ENCODE measurements around the gene DNHD1. TPM values are rescaled to one million over a fixed set of nuclear protein-coding genes. Genes with fewer than 3 reads are reported as not detected.

The DNHD1 gene
- total RNA-seq, 1 donor from 2014 or later: 5.0 TPM

GRCh38 chr11:6476571-6476970 is 20.5 kb upstream of the DNHD1 start:
- no peaks in the 10 kb centered on the region for H3K27me3 ChIP-seq
- H3K9me3 Mint-ChIP-seq: no peaks in the 10 kb centered on the region
- no peak for DNase-seq (ENCODE audit: low spot score)
- H3K9ac ChIP-seq: no peak overlapping the region
- H3K9me3 ChIP-seq (ENCODE audit: low read depth): no peaks in the 10 kb centered on the region
- H3K4me1 ChIP-seq: peaks cover 12% of the 10 kb centered on the region
- H3K36me3 ChIP-seq: no peaks in the 10 kb centered on the region
- peaks cover 33% of the 10 kb centered on the region for H3F3A ChIP-seq (ENCODE audit: low read depth)
- no peak overlapping the region for H3K27ac ChIP-seq
- H3K4me3 Mint-ChIP-seq: no peak overlapping the region
- H3K4me2 ChIP-seq: no peak overlapping the region
- peaks cover 17% of the 10 kb centered on the region for H3K36me3 Mint-ChIP-seq
- H3K4me1 Mint-ChIP-seq: peaks cover 37% of the 10 kb centered on the region
- TF ChIP-seq EZH2phosphoT487 (IDR thresholded peaks at IDR 0.05) (no peak), CTCF (IDR thresholded peaks at IDR 0.05) (no peak), EZH2 (IDR thresholded peaks at IDR 0.05) (no peak)
- H2AFZ ChIP-seq (replicated peaks): no peak overlapping the region
- peaks cover 6% of the 10 kb centered on the region for H3K27me3 Mint-ChIP-seq (ENCODE audit: insufficient read depth, low read depth)
- H4K20me1 ChIP-seq (ENCODE audit: low read depth): no peaks in the 10 kb centered on the region
- peaks cover 27% of the 10 kb centered on the region for H3K79me2 ChIP-seq (ENCODE audit: low read depth)
- no peak overlapping the region for H3K4me3 ChIP-seq
- no peak overlapping the region for H3K27ac Mint-ChIP-seq

GRCh38 chr11:6480299-6480914 is 16.7 kb upstream of the DNHD1 start:
- DNase-seq (ENCODE audit: low spot score): no peak
- peaks cover 2% of the 10 kb centered on the region for H3K27me3 Mint-ChIP-seq (ENCODE audit: insufficient read depth, low read depth)
- H3K9ac ChIP-seq: peak overlapping the region; percentile 93
- peak overlapping the region; percentile 35 for H3K27ac Mint-ChIP-seq
- H4K20me1 ChIP-seq (ENCODE audit: low read depth): peaks cover 13% of the 10 kb centered on the region
- peak overlapping the region; percentile 91 for H3K4me2 ChIP-seq
- no peaks in the 10 kb centered on the region for H3K9me3 Mint-ChIP-seq
- H3K9me3 ChIP-seq (ENCODE audit: low read depth): no peaks in the 10 kb centered on the region
- H3K27ac ChIP-seq: no peak overlapping the region
- H3K36me3 Mint-ChIP-seq: peaks cover 22% of the 10 kb centered on the region
- TF ChIP-seq CTCF (IDR thresholded peaks at IDR 0.05) (no peak), EZH2phosphoT487 (IDR thresholded peaks at IDR 0.05) (no peak), EZH2 (IDR thresholded peaks at IDR 0.05) (no peak)
- H3K4me3 Mint-ChIP-seq: peak overlapping the region; percentile 95
- H3K79me2 ChIP-seq (ENCODE audit: low read depth): peaks cover 43% of the 10 kb centered on the region
- no peaks in the 10 kb centered on the region for H3K36me3 ChIP-seq
- peaks cover 9% of the 10 kb centered on the region for H3F3A ChIP-seq (ENCODE audit: low read depth)
- H3K27me3 ChIP-seq: no peaks in the 10 kb centered on the region
- H2AFZ ChIP-seq (replicated peaks): no peak overlapping the region
- H3K4me1 Mint-ChIP-seq: peaks cover 32% of the 10 kb centered on the region
- peak overlapping the region; percentile 83 for H3K4me3 ChIP-seq
- peaks cover 11% of the 10 kb centered on the region for H3K4me1 ChIP-seq

- Mint-ChIP-seq H3K4me3 (peak within 1 kb of the TSS; percentile 95), H3K36me3 (peaks cover 22% of the 10 kb centered on the region), H3K27ac (peak within 1 kb of the TSS; percentile 59), H3K27me3 (ENCODE audit: insufficient read depth, low read depth) (peaks cover 2% of the 10 kb centered on the region), H3K4me1 (peaks cover 29% of the 10 kb centered on the region), H3K9me3 (no peaks in the 10 kb centered on the region)
- Histone ChIP-seq H3K4me3 (peak within 1 kb of the TSS; percentile 83), H3K9ac (peak within 1 kb of the TSS; percentile 93), H3K4me2 (peak within 1 kb of the TSS; percentile 91), H3K27me3 (no peaks in the 10 kb centered on the region), H3F3A (ENCODE audit: low read depth) (peaks cover under 1% of the 10 kb centered on the region), H3K36me3 (no peaks in the 10 kb centered on the region), H3K79me2 (ENCODE audit: low read depth) (peaks cover 43% of the 10 kb centered on the region), H4K20me1 (ENCODE audit: low read depth) (peaks cover 13% of the 10 kb centered on the region), H2AFZ (replicated peaks) (peak within 1 kb of the TSS; percentile 57), H3K4me1 (peaks cover 11% of the 10 kb centered on the region), H3K27ac (peak within 1 kb of the TSS; percentile 87), H3K9me3 (ENCODE audit: low read depth) (no peaks in the 10 kb centered on the region)
- peak; percentile 98 for DNase-seq (ENCODE audit: low spot score)
- TF ChIP-seq EZH2phosphoT487 (IDR thresholded peaks at IDR 0.05): no peak
- TF ChIP-seq CTCF (IDR thresholded peaks at IDR 0.05): no peak
- no peak for TF ChIP-seq EZH2 (IDR thresholded peaks at IDR 0.05)
Measured at GRCh38 chr11:6481012-6481923, 15.8 kb upstream of the DNHD1 start, which contains the start of the genes ARFIP2 and TIMM10B. Gene ARFIP2, minus strand, starts transcription at chr11:6481331. Its CDS starts 910 bp downstream, at chr11:6480421. Gene TIMM10B, plus strand, starts transcription at chr11:6481501. Its CDS starts 16 bp downstream, at chr11:6481517.

All from neural progenitor cell (in vitro differentiated cells).